Body of pancreas (tissue), 4 donors: Measurements from ENCODE around the gene PROM2. TPM values are rescaled to one million over a fixed set of nuclear protein-coding genes. Genes with fewer than 3 reads are reported as not detected.
"Not testable (repeated sequence)": the region's sequence is repeated elsewhere in the genome, so short reads cannot be mapped to it uniquely, and the experiment has no call there.

Source experiments
- ATAC-seq: fragments of 150-250 bp; one replicate; pipeline ENCODE4 v1.9.1; 2016
- DNase-seq, 4 donors: peaks; one replicate each; pipeline ENCODE4 v3.0.0-alpha.2; 2019
- H3K27ac ChIP-seq, 4 donors: fragments of 200-600 bp; sonication (generic); 1 replicate in 3 of 4; 2 replicates in 1 of 4; pipeline versions ENCODE4 v1.5.1 to v1.6.1; 2016 to 2019; ENCODE audit warnings: mild to moderate bottlenecking in 1 of 4, mixed read lengths in 1 of 4, moderate library complexity in 1 of 4
- H3K27me3 ChIP-seq, 2 donors: fragments of 200-600 bp; sonication (generic); one replicate each; pipeline ENCODE4 v1.6.0; 2016; ENCODE audit warnings: mild to moderate bottlenecking in 1 of 2
- H3K36me3 ChIP-seq, 2 donors: fragments of 200-600 bp; sonication (generic); replicated peaks in 1 of 2; 2 replicates each; pipeline ENCODE4 v1.5.1; 2016; ENCODE audit warnings: low read depth in 2 of 2; ENCODE audit not compliant: insufficient read depth in 1 of 2
- H3K4me1 ChIP-seq: fragments of 200-600 bp; sonication (generic); one replicate; pipeline ENCODE4 v1.6.0; 2016
- H3K4me3 ChIP-seq, 2 donors: fragments of 200-600 bp; sonication (generic); 1 replicate in 1 of 2; 2 replicates in 1 of 2; pipeline ENCODE4 v1.5.1; 2016 to 2019
- H3K9me3 ChIP-seq, 3 donors: fragments of 200-600 bp; sonication (generic); 1 replicate in 2 of 3; 2 replicates in 1 of 3; pipeline ENCODE4 v1.5.1; 2016
- CTCF ChIP-seq, 7 experiments: fragments of 450-650 bp in 4 of 7; fragments of 200-600 bp in 3 of 7; sonication (generic) in 3 of 7; IDR thresholded peaks; one replicate each; pipeline ENCODE4 v1.5.1; 2016 to 2019; ENCODE audit warnings: antibody characterized with exemption in 7 of 7
- POLR2A ChIP-seq, 3 donors: fragments of 450-650 bp; IDR thresholded peaks; one replicate each; pipeline ENCODE4 v1.6.1; 2016; ENCODE audit warnings: antibody characterized with exemption in 3 of 3, mild to moderate bottlenecking in 2 of 3
- WGBS, 2 donors: methylation state at CpG; one replicate each; pipeline ENCODE4 v1.1.5; 2017; 5-methylcytosine and 5-hydroxymethylcytosine counted together
- intact Hi-C: fragments of 100-400 bp; cut with DNase I; formaldehyde crosslinking; loops from one replicate; pipeline ENCODE4 v1.15.1; 2023
- total RNA-seq, 2 donors: library from RNA; depleted of rRNA; stranded (reverse); fragments of >200 nt; gene quantifications; one replicate each; pipeline ENCODE4 v1.1.0, GENCODE V29; 2016

The PROM2 gene
- total RNA-seq, 2 donors from 2014 or later = 17.6 to 31.6 TPM

- ATAC-seq (no peak), DNase-seq (no peak)
- no peaks in the 10 kb centered on the region for H3K4me1 ChIP-seq
- no peaks in the 10 kb centered on the region for H3K36me3 ChIP-seq
- 87% methylated on average over 5 of the region's 5 CpGs for WGBS, 2 donors
- no peak overlapping the region for H3K27ac ChIP-seq
- intact Hi-C loops = loop anchor here (5.0 kb wide), 1 partner anchor 78 kb away; no protein-coding TSS in a partner anchor
- H3K4me3 ChIP-seq = no peak overlapping the region
- TF ChIP-seq POLR2A (IDR thresholded peaks at IDR 0.05) (no peak), CTCF (IDR thresholded peaks at IDR 0.05) (no peak)
- no peaks in the 10 kb centered on the region for H3K9me3 ChIP-seq
- H3K27me3 ChIP-seq = no peaks in the 10 kb centered on the region
These were observed 39.9 kb upstream of the PROM2 start for GRCh38 chr2:95234286-95234785.

GRCh38 chr2:95234816-95235215 lies 39.4 kb upstream of the PROM2 start:
- no peak for ATAC-seq
- no peak overlapping the region for H3K27ac ChIP-seq
- no peaks in the 10 kb centered on the region for H3K9me3 ChIP-seq
- no peak for TF ChIP-seq POLR2A (IDR thresholded peaks at IDR 0.05)
- no peak for TF ChIP-seq CTCF (IDR thresholded peaks at IDR 0.05)
- no peak for DNase-seq
- H3K36me3 ChIP-seq = no peaks in the 10 kb centered on the region
- no peaks in the 10 kb centered on the region for H3K27me3 ChIP-seq
- intact Hi-C loops = loop anchor here (5.0 kb wide), 1 partner anchor 77 kb away; no protein-coding TSS in a partner anchor
- H3K4me1 ChIP-seq = no peaks in the 10 kb centered on the region
- H3K4me3 ChIP-seq = no peak overlapping the region
- 83 to 91% methylated on average over 3 of the region's 3 CpGs for WGBS, 2 donors

- no peak for TF ChIP-seq POLR2A (IDR thresholded peaks at IDR 0.05)
- TF ChIP-seq CTCF (IDR thresholded peaks at IDR 0.05) = no peak
- no peaks in the 10 kb centered on the region for H3K36me3 ChIP-seq
- no peaks in the 10 kb centered on the region for H3K4me1 ChIP-seq
- DNase-seq (no peak), ATAC-seq (no peak)
- no peak overlapping the region for H3K27ac ChIP-seq
- intact Hi-C loops = no loop called here
- no peaks in the 10 kb centered on the region for H3K27me3 ChIP-seq
- H3K4me3 ChIP-seq = no peak overlapping the region
- peaks cover 0 to 20% (median 0%) of the 10 kb centered on the region in 3 donors for H3K9me3 ChIP-seq
These were observed 36.1 kb upstream of the PROM2 start for GRCh38 chr2:95238131-95238530.

GRCh38 chr2:95240091-95240490 lies 34.2 kb upstream of the PROM2 start:
- peaks cover 0 to 20% (median 0%) of the 10 kb centered on the region in 3 donors for H3K9me3 ChIP-seq
- DNase-seq (no peak), ATAC-seq (no peak)
- no peaks in the 10 kb centered on the region for H3K36me3 ChIP-seq
- 91 to 93% methylated on average over 5 of the region's 5 CpGs for WGBS, 2 donors
- intact Hi-C loops = no loop called here
- no peaks in the 10 kb centered on the region for H3K4me1 ChIP-seq
- H3K27me3 ChIP-seq = no peaks in the 10 kb centered on the region
- H3K27ac ChIP-seq = no peak overlapping the region
- no peak for TF ChIP-seq CTCF (IDR thresholded peaks at IDR 0.05)
- TF ChIP-seq POLR2A (IDR thresholded peaks at IDR 0.05) = no peak
- no peak overlapping the region for H3K4me3 ChIP-seq

GRCh38 chr2:95240556-95240955 lies 33.7 kb upstream of the PROM2 start:
- no peak for TF ChIP-seq POLR2A (IDR thresholded peaks at IDR 0.05)
- no peak for TF ChIP-seq CTCF (IDR thresholded peaks at IDR 0.05)
- Histone ChIP-seq H3K9me3 (peaks cover 0 to 20% (median 0%) of the 10 kb centered on the region in 3 donors), H3K4me1 (no peaks in the 10 kb centered on the region), H3K36me3 (no peaks in the 10 kb centered on the region), H3K27me3 (no peaks in the 10 kb centered on the region), H3K4me3 (no peak overlapping the region), H3K27ac (no peak overlapping the region)
- DNase-seq (no peak), ATAC-seq (no peak)
- 87 to 93% methylated on average over 5 of the region's 5 CpGs for WGBS, 2 donors
- intact Hi-C loops = no loop called here

- H3K9me3 ChIP-seq = peaks cover 0 to 20% (median 0%) of the 10 kb centered on the region in 3 donors
- ATAC-seq, intact Hi-C loops, DNase-seq, H3K4me1 ChIP-seq, H3K27me3 ChIP-seq, H3K36me3 ChIP-seq, H3K4me3 ChIP-seq, H3K27ac ChIP-seq: not testable (repeated sequence)
- WGBS, 2 donors = 84 to 100% methylated on average over 1 of the region's 1 CpG
These were observed 32.2 kb upstream of the PROM2 start for GRCh38 chr2:95242084-95242483.
